ENCODE measurements around the gene SIGLEC6.

The SIGLEC6 gene

DNA sequence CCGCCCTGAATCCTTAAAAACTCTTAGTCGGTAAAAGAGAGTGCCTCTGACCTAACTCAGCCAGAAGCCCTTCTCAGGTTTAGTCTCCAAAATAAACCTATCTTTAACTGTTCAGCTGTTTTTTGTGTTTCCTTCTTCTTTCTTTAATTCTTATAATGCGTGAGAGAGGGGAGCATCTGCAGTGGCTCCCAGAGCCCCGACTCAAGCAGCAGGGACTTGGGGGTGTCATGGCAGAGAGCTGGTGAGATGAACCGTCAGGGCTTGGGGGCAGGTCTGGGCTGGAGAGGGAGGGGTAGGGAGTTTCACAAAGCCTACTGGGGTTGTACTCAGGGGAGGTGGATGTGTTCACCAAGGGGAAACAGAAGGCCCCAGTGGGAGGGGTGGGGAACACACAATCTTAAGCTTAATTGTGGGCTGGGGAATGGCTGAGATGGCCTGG is 16.8 kb upstream of the SIGLEC6 start:
- no peak for DNase-seq

DNA sequence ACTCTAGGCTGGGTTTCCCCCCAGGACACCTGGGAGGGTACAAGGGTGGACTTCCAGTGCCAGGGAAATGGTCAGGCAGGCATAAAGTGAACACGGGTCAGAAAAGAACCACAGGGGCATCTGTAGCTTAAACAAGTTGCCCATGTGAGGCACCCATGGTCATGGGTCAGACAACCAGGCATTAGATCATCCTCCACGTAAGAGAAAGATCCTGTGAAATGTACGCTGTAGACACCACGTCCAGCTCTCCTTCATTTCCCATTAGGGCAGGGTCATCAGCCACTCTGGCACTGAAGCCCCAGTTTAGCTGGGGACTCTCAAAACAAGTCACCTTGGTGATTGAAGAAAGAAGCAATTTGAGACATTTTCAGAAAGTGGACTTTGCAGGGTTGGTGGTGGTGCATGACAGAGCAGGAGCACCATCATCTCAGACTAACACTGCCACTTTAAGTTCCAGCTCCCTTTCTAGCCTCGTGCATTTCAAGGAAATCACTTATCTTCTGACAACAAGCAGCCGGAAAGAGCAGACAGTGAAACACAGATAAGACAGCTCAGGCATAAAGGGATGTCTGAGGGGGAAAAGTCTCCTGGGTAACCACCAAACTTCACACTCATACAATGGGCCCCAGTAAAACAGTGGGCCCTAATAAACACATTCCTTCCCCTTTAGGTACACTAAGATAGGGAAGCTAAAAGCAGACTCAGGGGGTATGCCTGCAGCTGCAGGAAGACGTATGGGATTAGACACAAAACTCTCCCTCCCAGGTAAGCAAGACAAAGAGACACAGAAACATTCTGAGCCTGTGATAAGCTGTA is 16.1 kb upstream of the SIGLEC6 start:
- DNase-seq, result peak; percentile 98

DNA sequence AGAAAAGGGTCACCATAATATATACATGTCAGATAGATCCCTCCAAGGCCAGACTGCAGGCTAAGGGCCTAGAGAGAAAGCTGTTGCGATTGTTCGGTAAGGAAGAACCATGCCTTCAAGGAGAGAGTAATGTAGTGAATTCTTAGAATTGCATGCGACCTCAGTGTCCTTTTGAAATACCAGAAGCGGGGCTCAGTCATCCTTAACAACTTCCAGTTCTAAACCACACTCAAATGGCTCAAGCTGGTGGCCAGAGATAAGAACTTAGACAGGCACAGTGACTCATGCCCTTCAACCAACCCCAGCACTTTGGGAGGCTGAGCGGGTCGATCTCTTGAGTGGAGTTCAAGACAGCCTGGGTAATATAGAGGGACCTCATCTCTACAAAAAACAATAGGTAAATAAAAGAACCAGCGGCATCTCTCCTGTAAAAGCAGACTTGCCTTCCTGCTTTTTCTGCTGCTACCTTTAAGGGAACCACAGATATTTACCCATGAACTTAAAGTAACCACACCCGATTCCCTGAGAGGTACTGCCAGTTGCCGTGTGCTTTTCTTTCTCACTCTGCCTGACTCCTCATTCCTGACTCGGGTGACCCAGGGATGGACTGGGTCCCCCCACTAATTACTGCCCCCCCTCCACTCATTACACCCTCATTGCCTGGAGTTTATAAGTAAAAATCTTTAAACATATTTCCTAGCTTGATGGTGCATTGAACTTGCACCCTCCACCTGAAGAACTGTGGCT is 15.4 kb upstream of the SIGLEC6 start:
- peak; percentile 99 for DNase-seq

DNA sequence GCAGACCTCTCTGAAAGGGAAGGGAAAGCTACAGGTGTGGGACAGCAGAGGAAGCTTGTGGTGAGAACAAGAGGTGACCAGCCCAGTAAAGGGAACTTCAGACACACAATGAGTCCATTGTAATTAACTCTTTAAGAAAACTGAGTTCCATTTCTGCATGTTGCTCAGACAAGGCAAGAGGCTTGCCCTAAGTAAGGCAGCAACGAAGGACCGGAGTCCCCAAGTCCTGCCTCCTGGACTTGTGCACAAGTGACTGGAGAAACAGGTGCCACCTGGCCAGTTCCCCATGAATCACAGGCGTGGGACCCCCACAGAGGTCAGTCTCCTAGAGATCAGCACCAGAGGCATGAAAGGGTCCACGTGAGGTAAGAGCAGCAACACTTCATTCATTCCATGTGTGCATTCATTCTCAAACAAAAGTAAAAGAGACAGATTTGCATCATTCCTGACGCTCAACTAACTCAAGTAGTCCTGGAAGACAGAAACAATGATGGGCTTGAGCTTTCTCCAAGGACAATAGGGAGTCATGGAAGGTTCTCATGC is 14.7 kb upstream of the SIGLEC6 start:
- no peak for DNase-seq

DNA sequence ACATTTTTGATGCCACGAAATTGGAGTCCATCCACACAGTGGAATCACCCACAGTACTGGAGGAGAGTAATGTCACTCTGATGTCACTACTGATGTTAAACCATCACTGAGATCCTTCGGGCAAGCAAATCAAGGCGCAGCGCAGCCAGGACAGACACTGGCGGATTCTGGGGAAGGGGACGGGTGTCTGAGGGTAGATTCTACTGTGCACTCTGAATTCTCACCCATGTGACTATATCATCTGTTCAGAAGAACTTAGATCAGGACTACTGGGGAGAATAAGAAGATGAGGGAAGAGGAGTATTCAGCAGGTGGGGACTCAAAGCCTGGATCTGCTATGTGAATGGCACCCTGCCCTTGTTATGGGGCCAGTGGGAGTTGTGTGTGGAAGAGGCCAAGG is 12.6 kb upstream of the SIGLEC6 start:
- no peak for DNase-seq

DNA sequence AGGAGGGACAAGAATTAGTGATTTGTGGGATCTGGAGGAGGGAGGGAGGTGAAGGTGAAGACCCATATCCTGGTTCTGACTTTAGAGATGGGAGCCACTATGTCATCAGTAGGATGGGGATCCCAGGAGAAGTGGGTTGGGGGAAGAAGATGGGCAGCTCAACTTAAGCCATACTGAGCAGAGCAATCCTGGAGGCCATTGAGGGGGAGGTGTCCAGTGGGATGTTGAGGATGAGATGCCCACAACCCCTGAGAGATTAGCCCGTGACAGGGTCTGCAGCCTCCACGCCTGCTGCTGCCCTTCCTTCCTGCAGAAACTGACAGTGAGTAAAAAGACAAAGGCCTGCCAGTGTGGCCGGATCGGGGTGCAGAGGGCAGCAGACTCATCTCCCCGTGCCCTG is 11.2 kb upstream of the SIGLEC6 start:
- DNase-seq, result no peak

DNA sequence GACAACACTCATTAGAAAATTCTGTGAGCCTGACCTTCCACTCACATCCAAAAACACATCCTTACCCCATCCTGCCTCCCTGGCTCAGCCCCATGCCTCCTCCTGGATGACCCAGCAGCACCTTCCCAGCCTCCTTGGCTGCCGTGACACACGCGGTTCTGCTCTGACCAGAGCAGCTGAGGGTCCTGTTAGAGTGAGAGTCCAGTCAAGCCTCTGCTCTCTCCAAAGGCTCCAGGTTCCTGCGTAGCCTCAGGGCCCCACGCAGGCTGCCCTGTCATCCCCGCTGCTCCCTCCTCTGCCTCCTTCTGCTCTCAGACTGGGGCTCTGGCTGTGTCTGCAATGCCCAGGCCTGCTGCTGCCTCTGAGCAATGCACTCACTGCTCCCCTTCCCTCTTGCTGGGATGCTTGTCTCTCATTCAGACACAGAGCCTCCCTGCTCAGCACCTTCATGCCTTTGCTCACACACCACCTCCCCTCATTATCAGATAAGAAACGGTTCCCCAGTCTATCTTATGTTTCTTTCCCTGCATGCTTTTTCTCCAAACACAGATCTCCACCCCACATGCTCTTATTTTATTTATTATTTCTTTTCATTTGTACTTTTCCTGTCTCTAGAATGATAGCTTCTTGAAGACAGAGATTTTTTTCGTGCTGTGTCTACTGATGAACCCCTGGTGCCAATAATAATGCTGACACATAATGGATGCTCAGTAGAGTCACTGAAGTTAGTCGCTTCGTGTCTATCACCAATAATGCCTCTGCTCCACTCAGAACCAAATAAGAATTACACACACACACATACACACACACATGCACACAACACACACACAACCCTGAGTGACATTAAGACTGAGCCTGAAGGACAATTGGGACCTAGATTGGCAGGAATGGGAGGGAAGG is 10.2 kb upstream of the SIGLEC6 start:
- no peak for DNase-seq

DNA sequence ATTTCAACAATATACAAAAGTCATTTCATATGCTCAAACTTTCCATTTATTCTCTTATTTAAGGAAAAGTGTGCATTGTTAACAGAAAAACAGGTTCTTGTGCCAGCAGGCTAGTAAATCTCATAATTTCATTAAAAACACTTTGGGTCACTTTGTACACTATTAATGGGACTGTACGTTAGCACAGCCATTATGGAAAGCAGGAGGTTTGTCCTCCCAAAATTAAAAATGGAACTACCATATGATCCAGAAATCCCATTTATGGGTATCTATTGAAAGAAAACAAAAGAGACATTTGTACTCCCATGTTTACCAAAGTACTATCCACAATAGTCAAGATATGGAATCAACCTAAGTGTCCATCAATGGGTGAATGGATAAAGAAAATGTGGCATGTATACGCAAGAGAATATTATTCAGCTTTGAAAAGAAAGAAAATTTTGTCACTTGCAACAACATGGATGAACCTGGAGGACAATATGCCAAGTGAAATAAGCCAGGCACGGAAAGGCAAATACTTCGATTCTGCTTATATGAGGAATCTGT is 8.4 kb upstream of the SIGLEC6 start:
- no peak for DNase-seq

DNA sequence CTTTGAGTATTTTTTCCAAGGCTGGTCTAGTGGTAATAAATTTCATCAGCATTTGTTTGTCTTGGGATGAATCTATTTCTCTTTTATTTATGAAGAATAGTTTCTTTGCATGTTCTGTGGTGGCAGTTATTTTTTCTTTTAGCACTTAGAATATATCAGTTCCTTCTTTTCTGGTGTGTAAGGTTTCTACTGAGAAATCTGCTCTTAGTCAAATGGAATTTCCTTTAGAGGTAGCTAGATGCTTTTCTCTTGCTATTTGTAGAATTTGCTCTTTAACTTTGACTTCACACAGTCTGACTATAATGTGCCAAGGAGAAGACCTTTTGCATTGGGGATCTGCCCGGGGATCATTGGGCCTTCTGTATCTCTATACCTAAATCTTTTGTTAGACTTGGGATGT is 4.1 kb upstream of the SIGLEC6 start:
- no peak for DNase-seq

DNA sequence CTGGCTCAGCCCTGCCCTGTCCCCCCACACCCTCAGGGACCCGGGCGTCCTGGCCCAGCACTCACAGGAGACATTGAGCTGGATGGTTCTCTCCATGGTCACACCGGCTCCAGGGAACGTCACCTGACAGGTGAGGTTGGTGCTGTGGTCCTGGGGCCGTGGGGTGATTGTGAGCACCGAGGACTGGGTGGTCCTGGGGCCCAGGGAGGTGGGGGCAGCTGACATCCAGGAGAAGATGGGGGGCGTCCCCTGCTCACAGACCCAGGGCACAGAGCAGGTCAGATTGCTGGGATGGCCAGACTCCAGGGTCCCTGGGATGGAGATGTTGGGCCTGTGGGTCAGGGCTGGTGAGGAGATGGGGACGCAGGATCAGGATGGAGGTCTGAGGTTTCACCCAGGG is 854 bp downstream of the SIGLEC6 start:
- no peak for DNase-seq

DNA sequence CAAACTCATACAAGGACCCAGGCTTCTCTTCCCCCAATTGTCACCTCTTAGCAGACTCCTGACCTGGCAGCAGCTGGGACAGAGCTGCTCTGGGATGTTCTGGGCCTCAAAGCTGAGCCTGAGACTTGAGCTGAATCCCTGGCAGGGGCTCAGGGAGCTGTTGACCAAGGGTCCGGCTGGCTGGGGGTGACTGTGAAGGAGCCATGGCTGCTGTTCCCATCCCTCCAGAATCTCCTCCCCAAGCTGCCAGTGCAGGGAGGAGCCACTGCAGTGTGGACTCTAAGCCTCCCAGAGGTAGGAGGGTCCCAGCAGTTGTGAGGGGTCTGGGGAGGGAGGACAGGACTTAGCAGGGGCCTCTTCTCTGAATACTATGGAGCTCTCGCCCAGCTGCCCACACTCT is 2.2 kb downstream of the SIGLEC6 start:
- DNase-seq, result no peak

DNA sequence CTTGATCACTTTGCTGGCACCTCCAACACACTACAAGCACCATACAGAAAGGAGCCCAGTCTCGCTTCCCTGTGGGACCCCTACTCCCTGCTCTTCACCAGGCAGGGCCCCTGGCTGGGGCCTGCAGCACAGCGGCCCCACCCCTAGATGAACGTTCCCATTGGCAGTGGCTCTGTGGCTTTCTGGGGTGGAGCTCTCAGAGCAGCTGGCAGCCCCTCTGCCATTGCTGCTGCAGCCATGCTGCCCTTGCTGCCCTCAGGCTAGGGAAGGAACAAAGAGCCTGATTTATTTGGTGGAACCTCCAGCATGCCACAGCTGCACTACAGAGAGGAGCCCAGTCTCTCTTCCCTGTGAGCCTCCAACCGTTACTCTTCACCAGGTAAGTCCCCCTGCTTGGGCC is 5.8 kb downstream of the SIGLEC6 start:
- DNase-seq, result no peak

DNA sequence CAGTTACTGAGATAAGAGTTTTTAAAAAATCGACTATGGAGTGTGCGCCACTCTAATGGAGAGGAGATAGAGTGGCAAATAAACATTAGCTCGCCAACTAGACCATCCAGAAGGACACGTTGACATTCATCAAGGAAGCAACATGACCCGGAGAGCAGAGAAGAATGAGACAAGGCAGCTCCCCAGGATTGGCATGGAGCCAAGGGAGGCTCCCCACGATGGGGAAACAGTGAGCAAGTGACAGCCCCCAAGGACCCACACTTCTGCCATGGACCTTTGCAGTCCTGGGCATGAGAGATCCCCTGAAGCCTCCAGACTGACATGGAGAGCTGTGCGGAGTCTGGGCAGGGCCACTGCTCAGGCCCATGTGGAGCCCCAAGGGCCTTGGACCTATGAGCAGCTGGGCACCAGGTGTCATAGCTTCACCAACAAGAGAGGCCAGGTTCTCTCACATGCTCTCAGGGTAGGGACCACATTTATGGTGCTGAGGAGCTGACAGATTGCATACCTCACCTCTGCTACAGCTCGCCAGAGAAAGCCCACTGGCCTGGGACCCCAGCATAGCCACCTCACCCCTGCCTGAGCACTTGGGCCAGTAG is 6.7 kb downstream of the SIGLEC6 start:
- no peak for DNase-seq

DNA sequence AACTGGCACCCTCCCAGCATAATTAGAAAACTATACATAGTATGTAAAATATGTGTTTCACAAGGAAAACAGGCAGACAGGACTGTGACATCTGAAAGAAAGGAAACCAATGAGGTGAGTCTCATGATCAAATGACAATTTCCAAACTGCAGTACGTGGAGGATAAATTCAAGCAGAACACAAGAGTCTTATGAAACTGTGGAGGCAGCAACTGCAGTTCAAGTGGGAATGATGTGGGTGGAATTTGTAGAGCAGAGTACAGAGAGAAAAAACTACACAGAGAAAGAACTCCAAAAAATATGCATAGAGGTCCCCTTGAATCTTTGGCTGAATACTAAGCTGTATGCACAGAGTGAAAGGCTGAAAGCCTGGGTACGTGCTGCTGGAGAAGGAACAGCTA is 9.7 kb downstream of the SIGLEC6 start:
- DNase-seq, result no peak

DNA sequence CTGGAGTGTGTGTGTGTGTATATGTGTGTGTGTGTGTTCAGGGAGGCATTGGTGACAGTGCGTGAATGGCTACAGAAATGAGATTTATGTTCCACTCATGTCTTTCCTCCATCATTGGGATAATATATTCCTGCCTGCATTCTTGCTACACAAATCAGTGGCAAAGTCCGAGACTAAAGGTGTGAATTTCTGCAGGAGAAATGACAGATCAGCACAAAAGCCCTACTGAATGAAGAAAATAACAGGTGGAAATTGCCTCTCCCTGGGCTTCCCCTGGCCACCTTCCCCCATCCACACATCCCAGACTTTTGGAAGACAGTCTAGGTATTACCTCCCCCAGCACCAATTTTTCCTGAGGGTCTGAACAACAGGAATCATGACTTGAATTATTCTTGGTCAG is 10.1 kb downstream of the SIGLEC6 start:
- no peak for DNase-seq

DNA sequence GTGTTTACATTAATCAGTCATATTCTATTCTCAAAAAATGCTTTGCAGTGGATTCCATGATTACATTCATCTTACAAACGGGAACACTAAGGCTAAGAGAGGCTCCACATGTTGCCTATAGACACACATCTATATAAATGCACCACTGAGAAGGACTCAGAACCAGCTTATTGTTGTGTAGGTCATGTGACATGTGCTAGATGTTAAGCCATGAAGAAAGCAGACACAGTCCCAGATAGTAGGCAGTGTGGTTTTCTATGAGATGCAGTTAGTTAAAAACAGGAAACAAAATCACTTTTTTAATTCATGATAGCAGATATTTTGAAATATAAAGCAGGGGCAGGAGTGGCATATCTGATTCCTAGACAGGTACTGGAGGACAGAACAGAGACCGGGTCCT is 10.7 kb downstream of the SIGLEC6 start:
- DNase-seq, result no peak

DNA sequence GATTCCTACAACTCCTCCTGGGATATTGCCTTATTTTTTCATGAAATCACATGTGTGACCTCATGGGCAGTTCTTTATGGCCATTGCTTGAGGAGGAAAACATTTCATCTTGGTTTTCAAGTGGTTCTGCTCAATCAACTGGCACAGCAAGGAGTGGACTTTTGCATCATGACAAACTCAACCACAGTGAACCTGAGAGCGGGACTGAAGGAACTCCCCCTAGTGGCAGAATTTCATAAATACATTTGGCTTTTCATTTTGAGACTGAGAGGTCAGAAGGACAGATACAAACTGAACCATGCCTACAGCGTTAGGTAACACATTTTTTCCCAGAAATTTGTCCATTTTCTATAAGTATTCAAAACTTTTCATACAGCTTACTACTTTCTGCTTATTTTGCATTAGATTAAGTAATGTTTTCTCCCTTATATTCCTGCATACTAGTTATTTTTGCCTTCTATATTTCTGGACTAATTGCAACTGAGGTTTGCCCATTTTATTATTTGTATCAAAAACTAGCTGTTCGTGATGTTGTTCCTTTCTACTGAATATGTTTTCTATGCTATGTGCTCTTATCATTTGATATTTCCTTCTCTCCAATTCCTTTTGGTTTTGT is 16.5 kb downstream of the SIGLEC6 start:
- peak; percentile 11 for DNase-seq

DNA sequence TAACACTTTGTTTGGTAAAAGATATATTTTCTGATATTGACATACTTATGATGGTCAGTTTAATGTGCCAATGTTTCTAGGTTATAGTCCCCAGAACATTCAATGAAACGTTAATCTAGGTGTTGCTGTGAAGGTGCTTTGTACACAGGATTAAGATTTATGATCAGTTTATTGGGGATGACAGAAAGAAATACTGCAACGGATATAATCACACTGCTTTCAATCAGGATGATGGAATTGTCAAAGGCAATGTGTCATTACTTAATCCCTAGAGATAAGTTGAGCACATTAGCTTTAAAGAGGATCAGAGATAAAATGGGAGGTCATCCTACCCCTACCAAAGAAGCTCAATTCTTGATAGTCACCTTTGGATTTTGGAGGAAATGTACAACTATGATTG is 17.5 kb downstream of the SIGLEC6 start:
- DNase-seq, result no peak

DNA sequence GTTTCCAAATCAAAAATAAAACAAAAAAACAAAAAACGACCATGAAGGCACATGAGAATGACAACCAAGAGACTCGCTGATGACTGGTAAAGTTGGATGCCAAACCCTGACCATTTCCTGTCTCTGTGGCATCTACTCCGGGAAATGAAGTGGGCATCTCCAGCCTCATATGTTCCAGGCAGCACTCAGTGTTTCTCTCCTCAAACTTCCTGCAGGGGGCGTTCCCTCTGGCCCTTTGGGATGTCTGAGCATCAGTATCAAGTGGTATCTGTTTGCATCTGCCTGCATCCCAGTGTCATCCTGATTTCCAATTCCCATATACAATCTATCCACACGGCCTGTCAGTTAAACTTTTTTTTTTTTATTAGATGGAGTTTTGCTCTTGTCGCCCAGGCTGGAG is 20.1 kb downstream of the SIGLEC6 start:
- DNase-seq, result no peak

DNA sequence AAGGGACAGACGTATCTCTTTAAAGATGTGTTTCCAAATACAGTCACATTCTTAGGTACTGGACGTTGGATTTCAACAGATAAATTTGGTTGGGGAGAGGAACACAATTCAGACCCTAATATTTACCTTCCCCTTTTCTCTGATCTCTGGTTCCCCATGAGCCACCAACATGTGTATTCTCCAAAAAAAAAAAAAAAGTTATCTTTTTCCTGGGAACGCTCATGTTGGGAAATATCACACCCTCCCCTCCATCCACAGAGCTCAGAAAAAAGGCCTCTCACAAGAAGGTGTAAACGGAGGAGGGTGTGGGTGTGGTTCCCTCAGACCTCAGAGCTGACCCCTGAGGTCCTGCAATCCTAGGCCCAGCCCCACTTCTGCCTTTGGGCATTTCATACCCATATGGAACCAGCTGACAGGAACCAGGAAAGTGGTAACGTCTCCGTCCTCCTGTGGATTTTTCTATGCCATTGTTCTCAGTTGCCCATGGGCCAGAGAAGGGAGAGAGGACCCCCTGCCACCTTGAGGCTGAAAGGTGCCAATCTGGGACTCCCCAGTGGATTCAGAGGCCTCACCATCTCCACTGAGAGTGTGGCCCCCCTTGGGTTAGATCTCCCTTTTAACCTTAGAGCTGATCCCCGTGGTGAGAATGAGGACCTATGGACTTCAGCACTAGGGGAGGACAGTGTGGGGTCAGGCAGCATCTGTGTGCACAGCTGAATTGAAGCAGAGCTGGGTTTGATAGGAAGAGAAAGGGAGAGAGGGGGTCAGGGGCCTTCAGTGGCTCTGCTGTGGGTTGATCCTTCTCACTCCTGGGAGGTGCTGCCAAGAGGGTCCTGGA is 21.4 kb downstream of the SIGLEC6 start:
- DNase-seq, result no peak
